Hematopoietic multipotent progenitor cell (in vitro differentiated cells): ENCODE measurements around the gene PLA2G4D. TPM values are rescaled to one million over a fixed set of nuclear protein-coding genes. Genes with fewer than 3 reads are reported as not detected.

Experiments used
- DNase-seq, 3 donors: peaks; one replicate each; pipeline ENCODE4 v3.0.0-alpha.2; 2011 to 2015; ENCODE audit warnings: low read depth in 2 of 3, low spot score in 2 of 3
- total RNA-seq: library from RNA; depleted of rRNA; stranded (reverse); fragments of >200 nt; gene quantifications from one replicate; pipeline ENCODE4 v1.2.3, GENCODE V29; 2012

Gene PLA2G4D
- total RNA-seq, 1 donor = not detected

DNA sequence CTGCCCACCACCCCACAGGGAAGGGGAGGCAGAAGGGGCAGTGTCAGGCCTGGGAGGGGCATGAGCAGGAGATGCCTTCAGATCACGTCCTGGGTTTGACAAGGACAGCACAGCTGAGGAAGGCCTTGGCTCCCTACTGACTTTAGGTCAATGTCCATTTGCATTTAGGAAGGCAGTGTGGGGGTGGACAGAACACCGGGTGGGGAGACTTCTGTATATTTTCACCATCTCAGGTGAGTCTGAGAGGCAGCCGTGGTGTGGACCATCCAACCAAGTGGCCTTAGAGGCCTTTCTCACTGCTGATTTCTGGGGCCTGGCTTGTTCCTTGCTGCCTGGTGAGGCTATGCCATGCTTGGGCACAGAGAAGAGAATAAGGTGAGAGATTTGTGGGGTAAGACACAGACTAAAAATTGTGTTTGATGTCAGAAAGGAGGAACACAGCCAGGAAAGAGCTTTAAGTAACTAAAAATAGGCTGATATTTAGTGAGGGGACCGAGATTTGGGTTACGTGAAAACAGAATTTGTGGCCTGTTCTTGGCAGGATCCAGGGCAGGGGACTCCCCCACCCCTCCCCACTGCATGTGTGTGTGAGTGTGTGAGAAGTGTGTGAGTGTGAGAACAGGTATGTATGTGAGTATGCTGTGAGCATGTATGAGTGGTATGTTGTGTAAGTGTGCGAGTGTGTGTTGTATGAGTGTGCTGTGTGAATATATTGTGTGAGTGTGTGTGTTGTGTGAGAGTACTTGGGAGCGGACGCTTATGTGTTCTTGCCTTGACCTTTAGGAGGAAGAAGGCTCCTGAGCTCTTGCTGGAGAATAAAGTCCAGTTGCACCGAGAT lies 61.8 kb downstream of the PLA2G4D start:
- DNase-seq = no peak

DNA sequence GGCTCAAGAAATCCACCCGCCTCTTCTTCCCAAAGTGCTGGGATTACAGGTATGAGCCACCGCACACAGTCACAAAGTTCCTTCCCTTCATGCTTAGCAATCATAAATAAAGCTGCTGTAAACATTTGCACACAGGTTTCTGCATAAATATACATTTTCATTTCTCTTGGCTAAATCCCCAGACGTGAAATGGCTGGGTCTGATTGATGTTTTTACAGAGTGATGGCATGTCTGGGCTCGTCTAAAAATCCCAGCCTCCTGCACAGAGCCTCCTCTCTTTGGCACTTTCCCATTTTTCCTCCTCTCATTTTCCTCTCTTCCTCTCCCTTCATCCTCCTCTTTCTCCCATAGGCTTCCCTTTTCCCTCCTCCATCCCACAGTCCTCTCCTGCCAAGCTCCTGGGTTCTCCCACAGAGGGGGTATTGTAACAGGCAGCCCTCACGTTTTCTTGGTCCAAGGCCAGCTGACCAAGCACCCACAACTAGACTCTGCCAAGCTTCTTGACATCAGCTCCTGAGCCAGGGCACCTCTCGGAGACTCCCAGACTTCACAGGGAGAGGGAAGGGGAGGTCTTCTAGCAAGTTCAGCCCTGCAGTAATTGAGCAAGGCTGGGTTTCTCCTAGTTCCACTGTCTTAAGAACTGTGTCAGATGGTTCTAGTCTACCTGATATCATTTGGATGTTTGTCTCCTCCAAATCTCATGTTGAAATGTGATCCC lies 63.0 kb downstream of the PLA2G4D start:
- DNase-seq = no peak

DNA sequence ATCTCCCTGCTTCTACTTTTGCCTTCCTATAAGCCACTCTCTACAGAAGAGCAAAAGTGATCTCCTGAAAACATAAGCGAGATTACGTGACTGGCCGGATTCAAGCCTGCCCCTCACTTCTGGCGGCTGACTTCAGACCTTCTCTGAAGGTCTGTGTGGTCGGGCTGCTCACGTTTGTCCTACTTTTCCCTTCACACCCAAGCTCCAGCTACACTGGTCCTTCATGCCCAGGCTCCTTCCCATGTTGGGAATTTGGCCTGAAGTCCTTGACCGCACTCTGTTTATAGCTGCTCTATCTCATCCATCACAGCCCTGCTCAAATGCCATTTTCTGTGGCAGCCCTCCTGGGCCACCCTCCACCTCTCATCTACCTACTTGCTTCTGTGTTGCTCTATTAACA lies 66.8 kb downstream of the PLA2G4D start:
- DNase-seq = no peak

DNA sequence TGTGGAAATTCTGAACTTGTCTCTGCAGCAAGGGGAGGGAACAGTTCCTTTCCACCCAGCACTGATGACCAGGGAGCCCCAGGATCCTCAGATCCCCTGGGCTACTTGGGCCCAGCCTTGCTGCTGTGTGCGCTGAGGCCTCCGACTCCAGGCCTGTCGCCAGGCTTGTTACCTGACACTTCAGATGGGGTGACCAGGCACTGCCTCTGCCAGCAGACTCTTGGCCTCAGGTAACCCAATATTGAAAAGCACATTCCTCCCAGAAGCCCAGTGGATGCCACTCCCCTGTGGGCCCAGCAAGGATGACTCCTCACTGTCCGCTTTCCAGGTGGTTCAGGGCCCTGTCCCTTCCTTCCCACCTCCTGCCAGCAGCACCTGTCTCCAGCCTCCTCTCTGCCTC lies 70.1 kb downstream of the PLA2G4D start:
- DNase-seq = no peak

DNA sequence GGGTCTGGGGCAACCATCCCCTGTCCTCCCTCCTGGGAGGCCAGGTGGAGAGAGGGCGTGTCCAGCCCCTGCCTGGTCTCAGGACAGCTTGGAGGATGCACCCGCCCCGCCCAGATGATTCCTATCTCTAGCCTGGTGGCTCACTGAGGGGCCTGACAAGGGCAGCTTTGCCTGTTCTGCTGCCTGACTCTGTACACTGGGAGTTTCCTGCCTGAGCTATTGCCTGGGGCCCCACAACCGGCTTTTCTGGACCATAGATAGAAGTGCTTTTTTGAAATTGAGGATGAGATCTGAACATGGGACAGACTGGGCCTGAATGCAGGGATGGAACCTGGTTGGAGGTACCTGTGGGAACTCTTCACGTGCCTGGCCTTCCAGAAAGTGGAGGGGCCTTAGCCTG lies 72.8 kb downstream of the PLA2G4D start:
- no peak for DNase-seq

DNA sequence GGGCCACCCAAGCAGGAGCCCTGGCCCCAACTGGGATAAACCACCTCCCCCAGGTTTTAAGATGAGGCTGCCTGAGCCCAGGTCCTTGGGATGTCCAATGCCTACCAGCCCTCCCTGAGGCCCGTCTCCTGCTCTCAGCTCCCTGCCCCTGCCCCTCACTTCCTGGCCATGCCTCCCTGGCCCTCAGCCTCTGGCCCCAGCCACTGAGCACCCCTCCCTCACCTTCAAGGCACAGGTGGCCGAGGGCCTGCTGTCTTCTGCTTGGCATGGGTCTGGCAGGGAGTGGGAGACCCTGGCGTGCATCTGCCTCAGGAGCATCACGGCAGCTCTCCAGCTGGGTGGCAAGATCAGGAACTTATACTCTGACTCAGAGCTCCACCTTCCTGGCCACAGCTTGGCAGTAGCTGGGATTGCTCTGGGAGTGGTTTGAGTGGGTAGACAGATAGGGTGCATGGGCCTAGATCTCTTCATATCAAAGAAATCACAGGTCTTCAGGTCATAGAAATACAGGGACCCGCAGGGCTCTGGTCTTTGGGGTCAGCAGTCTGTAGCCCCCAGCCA lies 73.6 kb downstream of the PLA2G4D start, which contains the start of gene PLA2G4E:
Gene PLA2G4E (minus strand): TSS at position 330 of the 561 bp plus-strand sequence. CDS start 12 bp downstream, at position 318.
- no peak for DNase-seq

DNA sequence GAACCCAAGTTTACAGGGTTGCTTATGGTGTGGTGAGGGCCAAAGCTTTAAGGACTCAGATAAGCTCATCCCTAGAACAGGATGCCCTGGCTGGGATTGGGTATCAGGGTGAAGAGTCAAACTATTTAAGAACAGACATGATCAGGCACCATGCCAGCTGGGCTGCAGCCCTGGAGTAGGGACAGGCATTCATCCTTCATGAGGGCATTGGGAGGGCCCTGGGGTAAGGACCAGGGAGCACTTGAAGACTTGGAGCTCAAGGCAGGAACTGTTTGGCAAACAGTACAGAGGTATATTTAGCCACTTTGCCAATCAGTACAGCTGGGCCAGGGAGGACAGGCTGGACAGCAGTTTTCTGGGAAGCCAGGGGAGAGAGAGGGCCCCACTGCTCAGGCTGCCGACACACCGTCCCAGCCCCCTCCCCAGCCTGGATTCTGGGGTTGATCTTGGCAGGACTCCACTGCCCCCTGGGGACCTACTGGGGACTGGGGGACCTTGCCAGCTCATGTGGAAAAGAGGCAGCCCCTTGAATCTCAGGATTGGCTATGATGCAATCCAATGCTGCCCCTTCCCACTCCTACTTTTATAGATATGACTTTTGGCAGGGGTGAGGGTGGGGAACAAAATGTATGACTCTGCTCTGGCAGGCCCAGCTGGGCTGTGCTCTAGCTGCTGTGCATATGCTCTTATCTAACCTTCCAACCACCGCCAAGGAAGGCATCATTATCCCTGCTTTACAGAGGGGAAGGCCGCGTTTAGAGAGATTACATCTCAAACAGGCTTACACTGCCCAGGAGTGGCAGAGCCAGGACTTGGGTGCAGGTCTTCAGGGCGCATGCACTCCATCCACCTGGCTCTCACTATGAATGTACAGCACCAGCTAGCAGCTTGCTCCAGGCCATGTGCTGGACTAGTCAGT lies 75.8 kb downstream of the PLA2G4D start:
- no peak for DNase-seq

Other genes with a start within 250 kb of the PLA2G4D start
- gene SPTBN5, start 200.5 kb downstream of the PLA2G4D start, total RNA-seq = under 0.01 TPM
- 6.7 TPM for gene EHD4, start 122.0 kb downstream of the PLA2G4D start, total RNA-seq
- not detected for gene PLA2G4E, start 73.5 kb downstream of the PLA2G4D start, total RNA-seq
- gene PLA2G4F, start 62.1 kb upstream of the PLA2G4D start, total RNA-seq = not detected
- gene VPS39, start 113.7 kb upstream of the PLA2G4D start, total RNA-seq = 58.4 TPM
- 24.2 TPM for gene GANC, start 178.6 kb upstream of the PLA2G4D start, total RNA-seq
- gene TMEM87A, start 178.9 kb upstream of the PLA2G4D start, total RNA-seq = 29.6 TPM